Measurements from ENCODE around the gene GLYATL3.
"Not testable (repeated sequence)": the region's sequence is repeated elsewhere in the genome, so short reads cannot be mapped to it uniquely, and the experiment has no call there.

Gene GLYATL3

GRCh38 chr6:49499623-49500022 lies at the start of gene GLYATL3:
GLYATL3 (plus strand) TSS chr6:49499923; CDS start chr6:49511991, 12,068 bp downstream.
- no peak for DNase-seq

GRCh38 chr6:49453221-49453620 lies 46.5 kb upstream of the GLYATL3 start:
- DNase-seq, result no peak

GRCh38 chr6:49454787-49455709 lies 44.7 kb upstream of the GLYATL3 start:
- DNase-seq, result no peak

DNA sequence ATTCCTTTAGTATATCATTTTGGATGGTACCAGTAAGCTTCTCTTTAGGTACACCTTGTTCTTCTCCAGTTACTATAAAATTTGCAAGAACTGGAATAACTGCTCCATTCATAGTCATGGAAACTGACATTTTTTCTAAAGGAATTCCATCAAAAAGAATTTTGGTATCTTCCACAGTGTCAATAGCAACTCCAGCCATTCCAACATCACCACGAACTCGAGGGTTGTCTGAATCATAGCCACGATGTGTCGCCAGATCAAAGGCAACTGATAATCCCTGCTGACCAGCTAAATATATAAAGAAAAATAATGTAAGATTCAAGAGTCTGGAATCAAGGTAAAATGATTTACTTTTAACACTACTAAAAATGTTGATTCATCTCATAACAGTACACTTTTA lies 42.0 kb upstream of the GLYATL3 start:
- no peak for DNase-seq

- DNase-seq, result no peak
These were observed 37.7 kb upstream of the GLYATL3 start for GRCh38 chr6:49462071-49462470.

DNA sequence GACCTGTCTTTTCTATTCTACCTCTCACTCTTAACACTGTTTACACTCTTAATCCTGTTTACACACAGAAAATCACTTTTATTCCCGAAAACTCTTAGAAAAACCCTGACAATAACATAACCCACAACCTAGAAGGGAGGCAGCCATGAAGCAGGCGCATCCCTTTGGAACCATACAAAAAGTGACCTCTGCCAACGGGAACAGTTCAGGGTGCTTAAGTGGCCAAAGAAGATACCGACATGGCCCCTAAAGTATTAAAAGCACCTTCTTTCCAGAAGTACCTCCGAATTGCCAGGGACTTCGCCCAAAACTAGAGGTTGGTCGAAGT lies 37.2 kb upstream of the GLYATL3 start:
- no peak for DNase-seq

DNA sequence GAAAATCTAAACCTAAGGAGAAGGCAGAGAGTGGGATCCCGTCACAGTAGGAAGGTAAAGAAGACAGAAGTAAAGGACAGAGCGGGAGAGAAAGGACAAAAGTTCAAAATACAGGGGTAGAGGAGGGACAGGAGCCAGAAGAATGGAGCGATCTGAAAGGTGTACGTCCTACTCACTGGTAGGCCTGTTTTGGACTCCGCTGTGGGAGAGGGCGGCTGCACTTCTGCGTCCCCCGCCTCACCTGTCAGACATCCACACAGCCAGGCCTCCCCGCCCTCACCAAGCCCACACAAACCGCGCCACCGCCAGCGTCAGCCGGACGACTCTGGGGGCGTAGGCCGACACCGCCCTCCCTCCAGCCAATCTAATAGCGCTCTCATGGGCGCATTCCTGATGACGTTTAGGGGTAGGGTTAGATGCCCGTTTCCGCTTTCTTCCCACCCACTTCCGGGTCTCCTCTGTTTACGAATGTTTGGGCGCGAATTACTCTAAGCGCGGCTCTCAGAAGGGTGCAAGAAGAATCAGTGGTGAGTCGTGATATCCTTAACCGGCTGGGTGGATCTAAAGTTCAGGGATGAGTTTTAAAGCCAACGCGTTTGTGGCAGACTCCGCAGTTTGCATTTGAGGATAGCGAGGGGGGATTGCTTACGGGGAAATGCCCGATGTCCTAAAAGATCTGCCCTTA lies 36.7 kb upstream of the GLYATL3 start, which contains the start of the genes CENPQ and MMUT:
Gene CENPQ (plus strand): TSS at position 444 of the 685 bp plus-strand sequence. CDS start 6,807 bp downstream, outside the sequence.
Gene MMUT (minus strand): TSS at position 327 of the 685 bp plus-strand sequence. CDS start 3,787 bp downstream, outside the sequence.
- peak; percentile 97 for DNase-seq

- no peak for DNase-seq
These were observed 36.1 kb upstream of the GLYATL3 start for GRCh38 chr6:49463612-49463967.

- no peak for DNase-seq
These were observed 35.0 kb upstream of the GLYATL3 start for GRCh38 chr6:49464691-49465090.

- no peak for DNase-seq
These were observed 31.7 kb upstream of the GLYATL3 start for GRCh38 chr6:49468042-49468441.

- DNase-seq, result not testable (repeated sequence)
These were observed 23.2 kb upstream of the GLYATL3 start for GRCh38 chr6:49476564-49476963.

GRCh38 chr6:49479308-49479970 lies 20.3 kb upstream of the GLYATL3 start:
- DNase-seq, result no peak

GRCh38 chr6:49481846-49482245 lies 17.9 kb upstream of the GLYATL3 start:
- not testable (repeated sequence) for DNase-seq

- not testable (repeated sequence) for DNase-seq
These were observed 16.3 kb upstream of the GLYATL3 start for GRCh38 chr6:49483380-49483779.

DNA sequence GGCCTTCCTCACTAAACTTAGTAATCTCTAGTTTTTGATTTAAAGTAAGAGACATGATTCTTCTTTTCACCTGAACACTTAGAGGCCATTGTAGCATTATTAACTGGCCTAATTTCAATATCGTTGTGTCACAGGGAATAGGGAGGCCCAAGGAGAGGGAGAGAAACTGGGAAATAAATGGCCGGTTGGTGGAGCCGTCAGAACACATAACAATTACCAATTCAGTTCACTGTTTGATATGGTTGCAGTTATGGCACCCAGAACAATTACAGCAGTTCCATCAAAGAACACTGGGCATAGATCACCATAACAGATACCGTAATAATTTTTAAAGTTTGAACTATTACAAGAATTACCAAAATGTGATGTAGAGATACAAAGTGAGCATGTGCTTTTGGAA lies 9.1 kb upstream of the GLYATL3 start:
- DNase-seq, result no peak

DNA sequence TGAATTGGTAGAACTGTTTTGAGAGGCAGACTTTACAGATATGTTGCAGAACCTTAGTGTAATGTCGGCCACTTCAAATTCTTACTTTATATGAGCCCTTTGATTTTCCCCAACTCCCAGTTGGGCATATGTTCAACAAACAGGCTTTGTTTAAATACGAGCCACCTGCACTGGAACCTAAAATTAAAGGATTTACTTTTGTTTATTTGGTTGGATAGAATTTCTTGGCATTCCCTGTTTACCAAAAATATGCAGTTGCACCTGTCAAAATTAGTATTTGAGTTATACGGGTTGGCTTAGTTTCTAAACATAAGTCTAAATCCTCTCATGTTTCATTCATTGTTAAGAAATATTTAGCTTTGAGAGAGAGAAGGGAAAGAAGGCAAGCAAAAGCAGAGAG lies 2.4 kb upstream of the GLYATL3 start:
- DNase-seq, result no peak

GRCh38 chr6:49499126-49499525 lies 597 bp upstream of the GLYATL3 start:
- DNase-seq, result no peak

DNA sequence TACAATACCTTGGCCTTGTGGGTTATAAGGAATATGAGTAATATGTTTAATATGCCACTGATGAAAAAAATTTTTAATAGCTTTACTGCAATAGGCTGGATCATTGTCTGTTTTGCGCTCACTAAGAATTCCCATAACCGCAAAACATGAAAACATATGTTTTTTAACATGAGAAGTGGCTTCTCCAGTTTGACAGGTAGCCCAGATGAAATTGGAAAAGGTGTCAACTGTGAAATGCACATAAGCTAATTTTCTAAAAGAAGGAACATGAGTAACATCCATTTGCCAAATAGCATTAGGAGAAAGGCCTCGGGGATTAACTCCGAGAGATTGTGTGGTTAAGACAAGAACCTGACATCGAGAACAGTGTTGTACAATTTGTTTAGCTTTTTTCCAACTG lies 4.9 kb downstream of the GLYATL3 start:
- DNase-seq, result no peak

- no peak for DNase-seq
These were observed 6.9 kb downstream of the GLYATL3 start for GRCh38 chr6:49506569-49507111.

DNA sequence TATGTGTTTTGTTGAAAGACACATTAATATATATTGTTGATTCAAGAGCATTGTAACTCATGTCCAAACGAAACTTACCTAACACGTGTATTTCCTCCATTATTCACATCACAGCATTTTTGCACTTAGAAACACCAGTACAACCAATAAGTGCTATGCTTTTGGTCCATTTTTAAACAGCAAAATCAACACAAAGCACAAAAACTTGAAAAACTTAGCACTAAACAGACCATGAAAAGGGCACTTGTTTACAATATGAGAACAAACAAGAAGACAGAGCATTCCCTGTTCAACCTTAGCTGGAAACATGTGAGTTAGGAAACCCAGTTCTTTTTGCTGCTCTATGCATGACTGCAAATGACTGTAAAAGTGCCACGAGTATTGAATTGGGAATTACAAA lies 9.6 kb downstream of the GLYATL3 start:
- no peak for DNase-seq

DNA sequence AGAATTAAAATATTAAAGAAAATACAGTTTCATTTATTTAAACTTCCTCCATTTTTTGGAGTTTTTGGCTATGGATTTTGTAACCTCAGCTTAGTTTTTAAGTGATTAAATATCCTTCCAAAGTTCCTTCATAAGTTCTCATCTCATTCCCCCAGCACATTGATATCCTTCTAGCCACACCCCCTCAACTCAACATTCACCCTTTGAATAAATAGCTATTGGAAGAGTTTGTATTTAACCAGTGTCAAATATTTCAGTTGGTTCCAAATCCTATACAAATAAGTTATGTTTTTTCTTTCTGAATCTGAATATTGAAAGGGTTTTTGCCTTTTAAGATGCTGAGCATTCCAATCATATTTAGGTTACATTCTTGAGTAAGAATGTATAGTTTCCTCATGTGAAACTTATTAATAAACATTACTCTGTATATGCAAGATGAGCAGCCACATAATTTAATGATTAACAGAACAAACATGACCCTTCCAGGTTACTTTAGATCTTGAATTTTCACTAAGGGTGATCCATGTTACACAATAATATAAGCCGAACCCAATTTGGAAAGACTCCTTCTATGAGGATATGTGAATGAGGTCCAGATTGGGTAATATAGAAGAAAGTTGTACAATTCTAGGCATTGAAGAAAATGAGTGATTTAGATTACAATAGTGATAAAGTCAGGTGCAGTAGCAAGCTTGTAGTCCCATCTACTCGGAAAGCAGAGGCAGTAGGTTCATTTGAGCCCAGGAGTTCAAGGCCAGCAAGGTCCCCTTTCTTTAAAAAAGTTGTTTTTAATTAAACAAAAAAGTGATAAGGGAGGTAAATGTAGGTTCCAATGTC lies 13.6 kb downstream of the GLYATL3 start:
- no peak for DNase-seq
